CD4-positive, alpha-beta T cell (primary cell): ENCODE results near the gene WDFY4. TPM values are rescaled to one million over a fixed set of nuclear protein-coding genes. Genes with fewer than 3 reads are reported as not detected.
A peak's percentile ranks its signal among the peaks of the same experiment; 100 is the strongest.

Source experiments
- ATAC-seq: fragments of 200-7000 bp; cut with Tn5 transposase; one replicate; pipeline ENCODE4 v1.10.0; 2022; ENCODE audit warnings: mild to moderate bottlenecking; ENCODE audit not compliant: poor library complexity
- CTCF ChIA-PET: fragments of 350-600 bp; sonication (Branson Sonifier 250); formaldehyde crosslinking; loops from one replicate; lab custom pipeline; 2021; ENCODE audit warnings: antibody characterized with exemption, inconsistent platforms; lab: Charles Lee
- POLR2A ChIA-PET: fragments of 350-600 bp; sonication (Branson Sonifier 250); formaldehyde crosslinking; loops from one replicate; lab custom pipeline; 2021; ENCODE audit warnings: antibody characterized with exemption, inconsistent platforms; lab: Charles Lee
- DNase-seq, 14 experiments: peaks; one replicate each; pipeline ENCODE4 v3.0.0-alpha.2; 2013 to 2020; ENCODE audit warnings: mixed read lengths in 2 of 14
- H3K27ac ChIP-seq, 2 donors: one replicate each; pipeline versions ENCODE4 v1.5.1 to v1.7.0; 2013; ENCODE audit warnings: low read length in 2 of 2, low read depth in 1 of 2, mild to moderate bottlenecking in 1 of 2
- H3K27me3 ChIP-seq, 2 experiments: 1 replicate in 1 of 2; 2 replicates in 1 of 2; pipeline versions ENCODE4 v1.6.1 to v1.7.0; 2013; ENCODE audit warnings: low read length in 2 of 2, control low read depth in 1 of 2, mild to moderate bottlenecking in 1 of 2, moderate library complexity in 1 of 2; ENCODE audit not compliant: insufficient read depth in 2 of 2, control insufficient read depth in 1 of 2
- H3K36me3 ChIP-seq: one replicate; pipeline ENCODE4 v1.6.1; 2013; ENCODE audit warnings: low read length, control low read depth; ENCODE audit not compliant: insufficient read depth
- H3K4me1 ChIP-seq: one replicate; pipeline ENCODE4 v1.6.1; 2013; ENCODE audit warnings: low read length, control low read depth; ENCODE audit not compliant: insufficient read depth
- H3K4me3 ChIP-seq: one replicate; pipeline ENCODE4 v1.5.1; 2013; ENCODE audit warnings: mild to moderate bottlenecking, low read length, moderate library complexity
- H3K9me3 ChIP-seq, 2 experiments: 1 replicate in 1 of 2; 2 replicates in 1 of 2; pipeline versions ENCODE4 v1.6.1 to v1.7.0; 2013; ENCODE audit warnings: low read length in 2 of 2, mild to moderate bottlenecking in 2 of 2, control low read depth in 1 of 2, moderate library complexity in 1 of 2; ENCODE audit not compliant: control insufficient read depth in 1 of 2, insufficient read depth in 1 of 2
- H3K27ac Mint-ChIP-seq: one replicate; pipeline ENCODE4 v1.8.0; 2020; ENCODE audit warnings: mixed read lengths
- H3K27me3 Mint-ChIP-seq: one replicate; pipeline ENCODE4 v1.8.0; 2021; ENCODE audit warnings: mixed read lengths
- H3K36me3 Mint-ChIP-seq: one replicate; pipeline ENCODE4 v1.8.0; 2021; ENCODE audit warnings: low read depth, mixed read lengths
- H3K4me1 Mint-ChIP-seq: one replicate; pipeline ENCODE4 v1.8.0; 2021; ENCODE audit warnings: low read depth, mixed read lengths
- H3K4me3 Mint-ChIP-seq: one replicate; pipeline ENCODE4 v1.8.0; 2020; ENCODE audit warnings: mild to moderate bottlenecking, mixed read lengths
- H3K9me3 Mint-ChIP-seq: one replicate; pipeline ENCODE4 v1.8.0; 2020; ENCODE audit warnings: mixed read lengths
- intact Hi-C, 2 experiments: fragments of 100-400 bp; cut with DNase I in 1 of 2; cut with micrococcal nuclease in 1 of 2; formaldehyde crosslinking; loops; one replicate each; pipeline versions ENCODE4 v1.15.1 to v1.9.0; 2023 to 2025; cut with DNase I, micrococcal nuclease
- total RNA-seq, 174 experiments: library from RNA in 2 of 174; stranded (reverse) in 2 of 174; gene quantifications; one replicate each; pipeline ENCODE4 v1.2.3 and lab custom pipeline; 2021 to 2026
- TF ChIP-seq, protein P1 (sequence below): fragments of 200-600 bp; IDR thresholded peaks from one replicate; pipeline ENCODE4 v1.8.0; 2022; ENCODE audit warnings: antibody characterized with exemption, mild to moderate bottlenecking

Gene WDFY4
- total RNA-seq, 2 experiments from 2014 or later: 1.3 to 2.5 TPM

DNA sequence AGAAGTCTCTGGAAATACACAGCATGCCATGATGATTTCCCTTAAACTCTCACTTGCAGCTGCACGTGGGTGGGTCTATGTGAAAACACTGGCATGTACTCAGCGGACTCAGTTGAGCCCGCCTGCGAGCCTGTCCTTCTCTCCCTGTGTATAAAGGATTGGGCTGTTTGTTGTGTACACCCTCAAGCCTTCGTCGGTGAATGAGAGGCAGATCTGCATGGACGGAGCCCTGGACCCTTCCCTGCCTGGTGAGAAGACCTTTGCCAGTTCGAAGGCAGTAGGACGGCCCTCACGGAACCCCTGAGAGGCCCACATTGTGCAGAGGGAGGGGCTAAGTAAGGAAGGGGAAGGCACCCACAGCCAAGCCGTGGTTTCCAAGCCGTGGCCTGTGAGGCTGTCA is 121.2 kb downstream of the WDFY4 start:
- peaks cover 50% of the 10 kb centered on the region for H3K4me1 Mint-ChIP-seq
- peak; percentile 28 for ATAC-seq

DNA sequence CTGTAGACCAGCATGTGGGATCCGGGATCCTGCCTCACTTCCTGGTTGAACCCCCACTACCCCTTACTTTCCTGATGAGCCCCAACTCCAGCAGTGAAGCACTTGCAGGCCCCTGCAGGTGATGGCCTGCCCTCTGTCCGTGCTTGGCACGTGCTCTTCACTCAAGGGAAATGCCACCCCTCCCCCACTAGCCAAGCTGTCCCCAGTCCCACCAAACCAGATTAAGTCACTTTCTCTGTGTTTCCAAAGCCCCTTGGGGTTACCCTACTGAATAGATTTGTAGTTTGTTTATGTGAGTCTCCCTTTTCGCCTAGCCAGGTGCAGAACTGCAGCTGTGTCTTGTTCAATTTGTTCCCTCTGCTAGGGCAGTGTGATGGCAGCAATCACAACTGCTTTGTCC is 121.7 kb downstream of the WDFY4 start:
- H3K4me1 ChIP-seq: peaks cover 22% of the 10 kb centered on the region

More for the DNA sequence above, 121.2 kb downstream of the WDFY4 start:
- Histone ChIP-seq H3K9me3 (peaks cover 0 to 3% of the 10 kb centered on the region in 2 experiments), H3K4me3 (no peak overlapping the region), H3K4me1 (peaks cover 27% of the 10 kb centered on the region), H3K36me3 (no peaks in the 10 kb centered on the region), H3K27me3 (no peaks in the 10 kb centered on the region), H3K27ac (no peak overlapping the region)
- POLR2A ChIA-PET: no interaction called here
- peak overlapping the region; percentile 10 for H3K4me3 Mint-ChIP-seq
- H3K36me3 Mint-ChIP-seq: no peaks in the 10 kb centered on the region
- H3K9me3 Mint-ChIP-seq: no peaks in the 10 kb centered on the region
- peak in 1 of 14 experiments; percentile 10 for DNase-seq
- H3K27ac Mint-ChIP-seq: peak overlapping the region; percentile 87
- CTCF ChIA-PET: no interaction called here
- TF ChIP-seq, protein P1, sequence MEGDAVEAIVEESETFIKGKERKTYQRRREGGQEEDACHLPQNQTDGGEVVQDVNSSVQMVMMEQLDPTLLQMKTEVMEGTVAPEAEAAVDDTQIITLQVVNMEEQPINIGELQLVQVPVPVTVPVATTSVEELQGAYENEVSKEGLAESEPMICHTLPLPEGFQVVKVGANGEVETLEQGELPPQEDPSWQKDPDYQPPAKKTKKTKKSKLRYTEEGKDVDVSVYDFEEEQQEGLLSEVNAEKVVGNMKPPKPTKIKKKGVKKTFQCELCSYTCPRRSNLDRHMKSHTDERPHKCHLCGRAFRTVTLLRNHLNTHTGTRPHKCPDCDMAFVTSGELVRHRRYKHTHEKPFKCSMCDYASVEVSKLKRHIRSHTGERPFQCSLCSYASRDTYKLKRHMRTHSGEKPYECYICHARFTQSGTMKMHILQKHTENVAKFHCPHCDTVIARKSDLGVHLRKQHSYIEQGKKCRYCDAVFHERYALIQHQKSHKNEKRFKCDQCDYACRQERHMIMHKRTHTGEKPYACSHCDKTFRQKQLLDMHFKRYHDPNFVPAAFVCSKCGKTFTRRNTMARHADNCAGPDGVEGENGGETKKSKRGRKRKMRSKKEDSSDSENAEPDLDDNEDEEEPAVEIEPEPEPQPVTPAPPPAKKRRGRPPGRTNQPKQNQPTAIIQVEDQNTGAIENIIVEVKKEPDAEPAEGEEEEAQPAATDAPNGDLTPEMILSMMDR: no peak
- intact Hi-C loops: no loop called here
- H3K27me3 Mint-ChIP-seq: no peaks in the 10 kb centered on the region

DNA sequence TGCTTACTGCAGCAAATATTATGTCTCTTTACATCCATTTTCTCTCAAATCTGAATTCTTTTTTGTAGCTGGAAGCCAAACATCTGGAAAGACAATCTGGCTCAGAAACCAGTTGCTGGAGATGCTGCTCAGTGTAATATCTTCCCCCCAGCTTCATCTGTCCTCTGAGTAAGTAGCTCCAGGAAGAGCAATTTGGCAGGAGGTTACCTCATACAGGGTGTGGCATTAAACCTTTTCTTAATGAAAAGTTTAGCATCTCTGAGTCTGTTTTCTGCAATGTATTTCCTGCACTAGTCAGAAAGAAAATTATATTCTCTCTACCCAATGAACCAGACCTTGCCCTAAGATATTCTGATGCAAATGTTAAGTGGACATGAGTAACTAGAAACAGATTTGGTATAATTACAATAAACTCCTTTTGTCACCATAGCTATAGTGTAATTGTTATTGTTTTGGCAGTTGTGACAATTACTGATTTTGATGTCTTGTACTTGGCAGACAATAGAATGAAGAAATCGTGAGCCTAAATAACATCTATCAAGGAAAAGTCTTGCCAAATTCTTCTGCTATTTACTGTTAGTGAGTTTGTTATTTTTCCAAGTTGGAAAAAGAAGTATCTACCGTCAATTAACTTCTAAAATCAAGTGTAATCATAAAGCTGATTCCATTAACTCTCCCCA is 123.3 kb downstream of the WDFY4 start:
- H3K4me3 Mint-ChIP-seq: no peak overlapping the region

More for the DNA sequence above, 121.7 kb downstream of the WDFY4 start:
- TF ChIP-seq, protein P1: no peak
- Mint-ChIP-seq H3K9me3 (no peaks in the 10 kb centered on the region), H3K36me3 (no peaks in the 10 kb centered on the region), H3K27me3 (no peaks in the 10 kb centered on the region), H3K27ac (peak overlapping the region; percentile 87), H3K4me1 (peaks cover 46% of the 10 kb centered on the region), H3K4me3 (no peak overlapping the region)
- intact Hi-C loops: no loop called here
- Histone ChIP-seq H3K9me3 (peaks cover 0 to 3% of the 10 kb centered on the region in 2 experiments), H3K27ac (no peak overlapping the region), H3K36me3 (no peaks in the 10 kb centered on the region), H3K4me3 (no peak overlapping the region), H3K27me3 (no peaks in the 10 kb centered on the region)
- POLR2A ChIA-PET: no interaction called here
- CTCF ChIA-PET: no interaction called here
- ATAC-seq (no peak), DNase-seq (no peak)

More for the DNA sequence above, 123.3 kb downstream of the WDFY4 start:
- POLR2A ChIA-PET: no interaction called here
- Histone ChIP-seq H3K4me1 (peaks cover 18% of the 10 kb centered on the region), H3K27me3 (no peaks in the 10 kb centered on the region), H3K27ac (no peak overlapping the region), H3K36me3 (no peaks in the 10 kb centered on the region), H3K4me3 (no peak overlapping the region), H3K9me3 (peaks cover 0 to 3% of the 10 kb centered on the region in 2 experiments)
- CTCF ChIA-PET: no interaction called here
- H3K4me1 Mint-ChIP-seq: peaks cover 39% of the 10 kb centered on the region
- peaks cover 3% of the 10 kb centered on the region for H3K27me3 Mint-ChIP-seq
- peak overlapping the region; percentile 37 for H3K27ac Mint-ChIP-seq
- no peak for DNase-seq
- intact Hi-C loops: no loop called here
- TF ChIP-seq, protein P1: no peak
- no peak for ATAC-seq
- H3K9me3 Mint-ChIP-seq: no peaks in the 10 kb centered on the region
- H3K36me3 Mint-ChIP-seq: no peaks in the 10 kb centered on the region
